Fibroblast of pulmonary artery (primary cell): ENCODE measurements around the gene RNASE12.

Experiments
- DNase-seq: peaks from one replicate; pipeline ENCODE4 v3.0.0-alpha.2; 2010; ENCODE audit warnings: low read depth
- H3K4me3 ChIP-seq: replicated peaks from 2 replicates; pipeline ENCODE4 v1.5.1; 2011; ENCODE audit warnings: low read depth, mild to moderate bottlenecking, control low read depth, low read length, moderate library complexity
- TF ChIP-seq, protein P1 (sequence below): IDR thresholded peaks from 2 replicates; pipeline ENCODE4 v1.5.1; 2011; ENCODE audit warnings: mild to moderate bottlenecking, control low read depth, low read length, inconsistent platforms; ENCODE audit errors: missing control alignments

Gene RNASE12

DNA sequence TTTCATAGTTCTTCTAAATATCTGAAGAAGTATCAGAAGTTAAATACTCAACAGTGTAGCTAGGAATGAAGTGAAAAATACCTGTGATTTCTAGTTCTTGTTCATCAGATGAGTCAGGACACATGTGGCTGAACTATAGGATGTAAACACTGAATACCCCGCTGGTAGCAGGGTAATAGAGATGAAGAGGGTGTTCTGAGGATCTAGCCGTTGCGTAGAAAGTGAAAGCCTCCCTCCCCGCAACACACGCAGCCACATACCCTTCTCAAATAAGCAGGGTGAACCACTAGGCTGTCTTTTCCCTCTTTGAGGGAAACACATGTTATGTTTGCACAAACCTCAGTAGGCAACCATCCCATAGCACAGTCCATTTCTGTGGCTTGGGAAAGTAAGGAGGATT lies 16.4 kb upstream of the RNASE12 start:
- H3K4me3 ChIP-seq: no peak overlapping the region
- TF ChIP-seq, protein P1, sequence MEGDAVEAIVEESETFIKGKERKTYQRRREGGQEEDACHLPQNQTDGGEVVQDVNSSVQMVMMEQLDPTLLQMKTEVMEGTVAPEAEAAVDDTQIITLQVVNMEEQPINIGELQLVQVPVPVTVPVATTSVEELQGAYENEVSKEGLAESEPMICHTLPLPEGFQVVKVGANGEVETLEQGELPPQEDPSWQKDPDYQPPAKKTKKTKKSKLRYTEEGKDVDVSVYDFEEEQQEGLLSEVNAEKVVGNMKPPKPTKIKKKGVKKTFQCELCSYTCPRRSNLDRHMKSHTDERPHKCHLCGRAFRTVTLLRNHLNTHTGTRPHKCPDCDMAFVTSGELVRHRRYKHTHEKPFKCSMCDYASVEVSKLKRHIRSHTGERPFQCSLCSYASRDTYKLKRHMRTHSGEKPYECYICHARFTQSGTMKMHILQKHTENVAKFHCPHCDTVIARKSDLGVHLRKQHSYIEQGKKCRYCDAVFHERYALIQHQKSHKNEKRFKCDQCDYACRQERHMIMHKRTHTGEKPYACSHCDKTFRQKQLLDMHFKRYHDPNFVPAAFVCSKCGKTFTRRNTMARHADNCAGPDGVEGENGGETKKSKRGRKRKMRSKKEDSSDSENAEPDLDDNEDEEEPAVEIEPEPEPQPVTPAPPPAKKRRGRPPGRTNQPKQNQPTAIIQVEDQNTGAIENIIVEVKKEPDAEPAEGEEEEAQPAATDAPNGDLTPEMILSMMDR: no peak
- no peak for DNase-seq

DNA sequence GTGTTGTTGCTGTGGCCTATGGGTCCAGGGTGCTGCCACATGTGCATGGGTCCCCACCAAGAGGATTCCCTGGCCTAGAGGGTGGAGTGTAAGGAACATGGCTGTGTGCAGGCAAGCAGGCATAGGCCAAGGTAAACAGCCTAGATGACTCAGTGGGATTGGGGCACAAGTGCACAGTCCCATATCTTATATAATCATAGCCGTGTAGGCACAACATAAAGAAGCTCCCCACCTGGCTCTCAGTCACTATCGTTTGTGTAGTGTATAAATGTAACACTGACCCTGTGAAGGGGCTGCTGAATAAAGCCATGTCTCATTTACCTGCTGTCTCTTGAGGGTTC lies 15.7 kb upstream of the RNASE12 start:
- no peak for DNase-seq
- TF ChIP-seq, protein P1: no peak
- H3K4me3 ChIP-seq: no peak overlapping the region

DNA sequence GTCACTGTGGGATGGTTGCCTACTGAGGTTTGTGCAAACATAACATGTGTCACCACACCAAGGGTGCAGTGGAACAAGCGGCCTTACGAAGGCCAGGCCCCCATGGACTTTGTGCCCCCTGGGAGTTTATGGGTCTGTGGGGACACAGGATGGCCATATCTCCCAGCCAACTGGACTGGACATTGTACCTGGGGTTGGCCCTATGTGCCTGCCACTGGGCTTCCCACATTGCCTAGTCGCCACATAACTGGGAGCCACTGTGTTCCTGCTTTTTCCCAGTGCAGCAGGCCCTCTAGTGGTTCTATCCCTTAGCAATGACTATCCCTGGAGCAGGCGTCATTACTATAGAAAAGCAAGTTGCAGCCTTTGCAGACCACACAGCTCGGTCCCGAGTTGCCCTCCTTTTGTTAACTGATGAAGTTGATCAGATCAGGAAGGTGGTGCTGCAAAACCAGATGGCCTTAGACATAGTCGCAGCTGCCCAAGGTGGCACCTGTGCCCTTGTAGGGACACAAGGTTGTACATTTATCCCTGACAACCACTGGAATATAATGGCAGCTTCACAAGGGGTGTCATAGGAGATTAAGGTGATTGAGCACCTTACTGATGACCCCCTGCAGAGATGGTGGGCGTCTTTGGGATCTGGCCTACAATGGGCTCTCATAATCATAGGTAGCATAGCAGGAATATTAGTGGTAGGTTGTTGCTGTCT lies 15.2 kb upstream of the RNASE12 start:
- peak; percentile 70 for DNase-seq
- TF ChIP-seq, protein P1: peak; percentile 91
- no peak overlapping the region for H3K4me3 ChIP-seq

DNA sequence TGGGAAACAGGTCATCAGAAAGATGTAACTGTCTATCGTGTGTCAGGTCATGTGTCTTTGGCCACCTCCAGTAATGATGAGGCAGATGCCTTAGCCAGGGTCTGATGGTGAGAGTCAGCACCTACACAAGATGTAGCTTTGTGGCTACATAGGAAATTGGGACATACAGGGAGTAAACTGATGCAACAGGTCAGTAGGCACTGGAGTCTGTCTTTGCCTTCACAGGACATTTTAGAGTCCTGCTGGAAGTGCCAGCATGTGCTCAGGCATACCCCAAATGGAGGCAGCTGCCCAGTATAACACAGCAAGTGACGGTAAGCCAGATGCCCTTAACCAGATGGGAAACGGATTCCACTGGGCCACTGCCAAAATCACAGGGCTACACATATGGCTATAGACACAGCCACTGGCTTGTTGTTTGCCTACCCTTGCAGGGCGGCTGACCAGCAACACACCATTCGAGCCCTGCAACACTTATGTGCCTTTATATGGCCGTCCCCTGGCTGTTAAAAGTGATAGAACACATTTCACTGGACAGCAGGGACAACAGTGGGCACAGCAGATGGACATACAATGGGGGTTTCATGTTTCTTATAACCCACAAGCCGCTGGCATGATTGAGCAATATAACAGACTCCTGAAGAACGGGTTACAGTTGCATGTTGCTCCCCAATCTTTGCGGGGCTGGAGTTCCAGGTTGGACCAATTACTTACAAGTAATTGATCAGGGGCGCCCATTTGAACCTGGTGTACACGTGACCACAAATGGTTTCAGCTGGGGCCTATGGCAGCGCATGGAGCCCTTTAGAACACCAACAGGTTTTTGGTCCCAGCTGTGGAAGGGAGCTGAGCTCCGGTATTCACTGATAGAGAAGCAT lies 12.9 kb upstream of the RNASE12 start:
- TF ChIP-seq, protein P1: no peak
- no peak overlapping the region for H3K4me3 ChIP-seq
- no peak for DNase-seq

DNA sequence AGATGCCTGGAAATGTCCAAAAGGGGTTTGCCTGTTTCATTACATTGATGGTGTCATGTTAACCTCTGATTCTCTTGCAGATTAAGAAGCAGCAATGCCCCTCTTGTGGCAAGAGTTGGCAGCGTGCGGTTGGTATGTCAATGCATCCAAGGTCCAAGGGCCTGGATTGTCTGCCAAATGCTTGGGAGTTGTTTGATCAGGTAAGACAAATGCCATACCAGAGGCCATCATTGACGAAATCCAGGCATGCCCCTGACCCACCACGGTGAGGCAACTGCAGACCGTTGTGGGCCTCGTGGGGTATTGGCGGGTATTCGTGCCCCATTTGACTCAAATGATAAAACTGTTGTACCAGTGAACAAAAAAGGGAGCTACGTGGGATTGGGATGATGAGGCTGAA lies 11.4 kb upstream of the RNASE12 start:
- no peak for DNase-seq
- TF ChIP-seq, protein P1: no peak
- H3K4me3 ChIP-seq: no peak overlapping the region

DNA sequence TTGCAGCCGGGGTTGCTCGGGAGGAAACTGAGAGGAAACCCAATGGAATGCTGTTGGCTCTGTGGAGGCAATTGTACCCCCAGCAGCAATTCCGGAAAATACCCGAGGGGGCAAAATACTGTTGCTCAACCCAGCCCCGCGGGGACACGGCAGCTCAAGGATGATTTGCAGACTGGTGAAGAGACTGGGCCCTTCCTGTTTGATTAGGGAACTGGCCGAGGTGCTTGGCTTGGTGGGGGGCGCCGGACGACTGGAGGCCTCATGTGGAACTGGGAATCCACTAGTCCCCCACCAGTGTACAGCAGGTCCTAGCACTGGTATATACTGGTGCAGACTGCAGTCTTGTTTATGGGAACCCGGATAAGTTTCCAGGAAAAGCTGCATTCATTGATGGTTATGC lies 10.3 kb upstream of the RNASE12 start:
- TF ChIP-seq, protein P1: no peak
- no peak for DNase-seq
- no peak overlapping the region for H3K4me3 ChIP-seq
